ENCODE measurements around the gene C9.
"Not testable (repeated sequence)": the region's sequence is repeated elsewhere in the genome, so short reads cannot be mapped to it uniquely, and the experiment has no call there.

Gene C9

DNA sequence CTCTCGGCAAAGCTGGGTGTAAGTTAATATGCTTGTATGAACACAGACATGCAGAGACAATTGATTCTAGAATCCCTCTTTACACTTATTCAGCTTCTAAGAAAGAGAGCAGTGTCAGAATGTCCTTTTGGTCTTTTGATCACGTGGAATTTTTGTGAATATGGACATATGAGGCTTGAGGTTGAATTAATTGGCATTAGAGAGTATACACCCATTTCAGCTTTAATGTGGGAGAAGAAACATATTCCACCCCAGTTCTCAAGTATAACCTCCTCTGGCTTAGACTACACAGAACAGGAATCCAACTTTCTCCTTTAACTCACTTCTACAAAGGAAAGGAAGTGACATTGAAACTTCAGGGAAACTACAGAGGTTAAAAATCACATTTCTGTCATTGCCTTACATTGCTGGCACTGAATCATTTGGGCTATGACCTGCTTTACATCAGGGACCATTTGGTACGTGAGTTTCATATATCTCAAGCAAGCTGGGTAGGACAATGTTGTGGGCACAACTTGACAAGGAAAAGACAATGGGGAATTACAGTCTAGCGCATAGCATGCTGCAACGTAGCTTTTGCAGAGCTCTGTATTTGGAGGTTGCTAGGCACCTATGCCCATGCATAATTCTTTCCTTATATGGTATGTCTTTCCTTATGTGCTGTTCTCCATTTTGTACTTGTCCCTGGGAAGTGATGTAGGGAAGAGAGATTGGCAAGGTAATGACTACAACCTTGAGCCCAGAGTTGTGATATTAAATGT is 41.0 kb upstream of the C9 start:
- DNase-seq = no peak

DNA sequence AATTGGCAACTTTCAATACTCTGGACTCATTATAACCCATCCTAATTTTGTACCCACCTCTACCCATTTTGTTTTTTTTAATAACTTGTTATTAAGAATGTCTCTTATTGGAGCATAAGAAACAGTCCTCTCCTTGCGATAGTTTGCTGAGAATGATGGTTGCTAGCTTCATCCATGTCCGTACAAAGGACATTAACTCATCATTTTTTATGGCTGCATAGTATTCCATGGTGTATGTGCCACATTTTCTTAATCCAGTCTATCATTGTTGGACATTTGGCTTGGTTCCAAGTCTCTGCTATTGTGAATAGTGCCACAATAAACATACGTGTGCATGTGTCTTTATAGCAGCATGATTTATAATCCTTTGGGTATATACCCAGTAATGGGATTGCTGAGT is 39.5 kb upstream of the C9 start:
- not testable (repeated sequence) for H3K9ac ChIP-seq (ENCODE audit: low read depth, low read length); H3K4me2 ChIP-seq (ENCODE audit: insufficient read depth, low read length); H3K79me2 ChIP-seq (ENCODE audit: insufficient read depth, low read length); DNase-seq; H3K4me3 ChIP-seq (ENCODE audit: low read depth in 1 of 2, low read length in 2 of 2); H3K9me3 ChIP-seq (ENCODE audit: insufficient read depth, low read length, severe bottlenecking); H3K36me3 ChIP-seq (ENCODE audit: insufficient read depth, low read length); H3K4me1 ChIP-seq (ENCODE audit: insufficient read depth, low read length); ATAC-seq (ENCODE audit: insufficient read depth, low read depth); H3K27ac ChIP-seq (ENCODE audit: low read length); H2AFZ ChIP-seq (ENCODE audit: low read depth, low read length); H4K20me1 ChIP-seq (ENCODE audit: insufficient read depth, low read length); H3K27me3 ChIP-seq (ENCODE audit: insufficient read depth, low read length, poor library complexity)

More for the DNA sequence above, 41.0 kb upstream of the C9 start:
- Histone ChIP-seq H3K4me3 (ENCODE audit: low read depth in 1 of 2, low read length in 2 of 2) (no peak overlapping the region), H3K27ac (ENCODE audit: low read length) (no peak overlapping the region), H2AFZ (ENCODE audit: low read depth, low read length) (no peak overlapping the region), H3K79me2 (ENCODE audit: insufficient read depth, low read length) (no peaks in the 10 kb centered on the region), H4K20me1 (ENCODE audit: insufficient read depth, low read length) (no peaks in the 10 kb centered on the region), H3K27me3 (ENCODE audit: insufficient read depth, low read length, poor library complexity) (peaks cover 11% of the 10 kb centered on the region), H3K4me2 (ENCODE audit: insufficient read depth, low read length) (no peak overlapping the region), H3K9ac (ENCODE audit: low read depth, low read length) (no peak overlapping the region), H3K36me3 (ENCODE audit: insufficient read depth, low read length) (no peaks in the 10 kb centered on the region), H3K4me1 (ENCODE audit: insufficient read depth, low read length) (no peaks in the 10 kb centered on the region), H3K9me3 (ENCODE audit: insufficient read depth, low read length, severe bottlenecking) (no peaks in the 10 kb centered on the region)
- TF ChIP-seq EZH2 (IDR thresholded peaks at IDR 0.05; ENCODE audit: borderline replicate concordance, low read depth, low read length, severe bottlenecking) = no peak
- TF ChIP-seq, protein P1, sequence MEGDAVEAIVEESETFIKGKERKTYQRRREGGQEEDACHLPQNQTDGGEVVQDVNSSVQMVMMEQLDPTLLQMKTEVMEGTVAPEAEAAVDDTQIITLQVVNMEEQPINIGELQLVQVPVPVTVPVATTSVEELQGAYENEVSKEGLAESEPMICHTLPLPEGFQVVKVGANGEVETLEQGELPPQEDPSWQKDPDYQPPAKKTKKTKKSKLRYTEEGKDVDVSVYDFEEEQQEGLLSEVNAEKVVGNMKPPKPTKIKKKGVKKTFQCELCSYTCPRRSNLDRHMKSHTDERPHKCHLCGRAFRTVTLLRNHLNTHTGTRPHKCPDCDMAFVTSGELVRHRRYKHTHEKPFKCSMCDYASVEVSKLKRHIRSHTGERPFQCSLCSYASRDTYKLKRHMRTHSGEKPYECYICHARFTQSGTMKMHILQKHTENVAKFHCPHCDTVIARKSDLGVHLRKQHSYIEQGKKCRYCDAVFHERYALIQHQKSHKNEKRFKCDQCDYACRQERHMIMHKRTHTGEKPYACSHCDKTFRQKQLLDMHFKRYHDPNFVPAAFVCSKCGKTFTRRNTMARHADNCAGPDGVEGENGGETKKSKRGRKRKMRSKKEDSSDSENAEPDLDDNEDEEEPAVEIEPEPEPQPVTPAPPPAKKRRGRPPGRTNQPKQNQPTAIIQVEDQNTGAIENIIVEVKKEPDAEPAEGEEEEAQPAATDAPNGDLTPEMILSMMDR (IDR thresholded peaks at IDR 0.05; ENCODE audit: borderline replicate concordance, extremely low read depth, low read length, poor library complexity, severe bottlenecking) = no peak
- ATAC-seq (ENCODE audit: insufficient read depth, low read depth) = no peak

DNA sequence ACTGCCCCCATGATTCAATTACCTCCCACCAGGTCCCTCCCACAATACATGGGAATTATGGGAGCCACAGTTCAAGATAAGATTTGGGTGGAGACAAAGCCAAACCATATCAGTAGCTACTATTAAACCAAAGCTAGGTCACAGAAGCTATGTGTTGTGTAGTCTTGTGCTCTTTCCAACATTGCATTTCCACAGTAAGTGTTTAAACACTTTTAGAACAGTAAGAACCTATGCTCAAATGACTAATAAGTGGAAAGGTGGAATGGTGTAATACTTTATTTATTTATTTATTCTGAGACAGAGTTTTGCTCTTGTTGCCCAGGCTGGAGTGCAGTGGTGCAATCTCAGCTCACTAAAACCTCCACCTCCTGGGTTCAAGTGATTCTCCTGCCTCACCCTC is 37.8 kb upstream of the C9 start:
- not testable (repeated sequence) for H3K4me2 ChIP-seq (ENCODE audit: insufficient read depth, low read length); H4K20me1 ChIP-seq (ENCODE audit: insufficient read depth, low read length); H3K27ac ChIP-seq (ENCODE audit: low read length); DNase-seq; H3K36me3 ChIP-seq (ENCODE audit: insufficient read depth, low read length); ATAC-seq (ENCODE audit: insufficient read depth, low read depth); H3K4me1 ChIP-seq (ENCODE audit: insufficient read depth, low read length); H2AFZ ChIP-seq (ENCODE audit: low read depth, low read length); H3K9ac ChIP-seq (ENCODE audit: low read depth, low read length); H3K9me3 ChIP-seq (ENCODE audit: insufficient read depth, low read length, severe bottlenecking); H3K4me3 ChIP-seq (ENCODE audit: low read depth in 1 of 2, low read length in 2 of 2); H3K27me3 ChIP-seq (ENCODE audit: insufficient read depth, low read length, poor library complexity); H3K79me2 ChIP-seq (ENCODE audit: insufficient read depth, low read length)

DNA sequence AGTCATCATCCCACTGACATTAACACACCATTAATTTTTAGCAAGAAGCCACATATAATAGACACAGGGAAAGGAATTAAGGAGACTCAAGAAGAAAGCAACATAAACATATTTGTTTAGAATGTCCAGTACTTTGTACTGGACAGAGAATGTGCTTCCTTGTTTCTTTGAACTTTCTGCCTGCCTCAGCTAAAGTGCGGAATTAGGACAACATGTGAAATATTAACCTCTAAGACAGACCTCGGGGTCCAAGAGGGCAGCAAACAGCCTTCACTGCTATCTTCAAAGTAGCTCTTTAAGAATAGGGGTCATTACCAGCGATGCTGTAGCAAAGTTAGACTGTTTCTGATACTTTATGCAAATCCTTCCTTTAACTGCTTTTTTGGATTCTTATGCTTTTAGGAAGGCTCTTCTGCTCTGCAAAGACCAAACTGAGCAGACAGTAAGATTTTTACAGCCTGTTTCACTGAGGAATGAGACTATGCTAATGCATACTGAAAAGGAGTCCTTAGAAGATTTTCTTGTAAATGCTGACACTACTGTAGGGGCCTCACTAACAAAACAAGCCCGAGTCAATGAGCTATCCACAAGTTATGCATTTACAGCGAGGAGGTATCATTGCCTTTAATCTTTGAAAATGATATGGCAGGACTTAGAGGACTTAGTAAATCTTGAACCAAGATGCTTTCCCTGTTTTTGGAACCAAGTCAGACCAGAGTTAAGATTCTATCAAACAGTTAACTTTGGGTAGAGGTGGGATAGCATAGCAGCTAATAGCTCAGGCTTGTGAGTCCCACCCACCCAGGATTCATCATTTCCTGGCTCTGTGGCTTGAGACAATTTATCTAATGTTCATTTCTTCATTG is 36.7 kb upstream of the C9 start:
- no peak overlapping the region for H3K4me2 ChIP-seq (ENCODE audit: insufficient read depth, low read length)
- no peak overlapping the region for H3K27ac ChIP-seq (ENCODE audit: low read length)
- no peak overlapping the region for H2AFZ ChIP-seq (ENCODE audit: low read depth, low read length)
- H4K20me1 ChIP-seq (ENCODE audit: insufficient read depth, low read length) = no peaks in the 10 kb centered on the region
- ATAC-seq (ENCODE audit: insufficient read depth, low read depth) (no peak), DNase-seq (no peak)
- H3K27me3 ChIP-seq (ENCODE audit: insufficient read depth, low read length, poor library complexity) = peaks cover under 1% of the 10 kb centered on the region
- no peaks in the 10 kb centered on the region for H3K79me2 ChIP-seq (ENCODE audit: insufficient read depth, low read length)
- H3K9ac ChIP-seq (ENCODE audit: low read depth, low read length) = no peak overlapping the region
- TF ChIP-seq, protein P1 (IDR thresholded peaks at IDR 0.05; ENCODE audit: borderline replicate concordance, extremely low read depth, low read length, poor library complexity, severe bottlenecking) = no peak
- no peak for TF ChIP-seq EZH2 (IDR thresholded peaks at IDR 0.05; ENCODE audit: borderline replicate concordance, low read depth, low read length, severe bottlenecking)
- no peaks in the 10 kb centered on the region for H3K9me3 ChIP-seq (ENCODE audit: insufficient read depth, low read length, severe bottlenecking)
- no peak overlapping the region for H3K4me3 ChIP-seq (ENCODE audit: low read depth in 1 of 2, low read length in 2 of 2)
- no peaks in the 10 kb centered on the region for H3K4me1 ChIP-seq (ENCODE audit: insufficient read depth, low read length)
- H3K36me3 ChIP-seq (ENCODE audit: insufficient read depth, low read length) = no peaks in the 10 kb centered on the region
